BE2C (cell line): ENCODE data around the gene ACSF2.
"Not testable (repeated sequence)": the region's sequence is repeated elsewhere in the genome, so short reads cannot be mapped to it uniquely, and the experiment has no call there.

Source experiments
- DNase-seq: peaks from one replicate; pipeline ENCODE4 v3.0.0-alpha.2; 2020
- H3K27me3 ChIP-seq: fragments of 250-450 bp; sonication (Bioruptor Pico); 2 replicates; pipeline ENCODE4 v1.5.1; 2020; ENCODE audit warnings: mild to moderate bottlenecking
- H3K36me3 ChIP-seq: fragments of 250-450 bp; sonication (Bioruptor Pico); 2 replicates; pipeline ENCODE4 v1.5.1; 2020; ENCODE audit warnings: mild to moderate bottlenecking
- H3K4me1 ChIP-seq: fragments of 250-450 bp; sonication (Bioruptor Pico); 2 replicates; pipeline ENCODE4 v1.5.1; 2020
- H3K4me3 ChIP-seq: 2 replicates; pipeline ENCODE4 v1.5.1; 2011; ENCODE audit warnings: low read depth, low read length
- H3K9me3 ChIP-seq: fragments of 250-450 bp; sonication (Bioruptor Pico); 2 replicates; pipeline ENCODE4 v1.5.1; 2020
- TF ChIP-seq, protein P1 (sequence below): IDR thresholded peaks from 2 replicates; pipeline ENCODE4 v1.5.1; 2012; ENCODE audit warnings: mild to moderate bottlenecking, low read depth, low read length

Gene ACSF2

GRCh38 chr17:50406578-50406977 lies 19.4 kb upstream of the ACSF2 start:
- no peak for DNase-seq
- Histone ChIP-seq H3K9me3 (no peaks in the 10 kb centered on the region), H3K4me3 (no peak overlapping the region), H3K36me3 (no peaks in the 10 kb centered on the region), H3K4me1 (no peaks in the 10 kb centered on the region), H3K27me3 (peaks cover 23% of the 10 kb centered on the region)
- TF ChIP-seq, protein P1, sequence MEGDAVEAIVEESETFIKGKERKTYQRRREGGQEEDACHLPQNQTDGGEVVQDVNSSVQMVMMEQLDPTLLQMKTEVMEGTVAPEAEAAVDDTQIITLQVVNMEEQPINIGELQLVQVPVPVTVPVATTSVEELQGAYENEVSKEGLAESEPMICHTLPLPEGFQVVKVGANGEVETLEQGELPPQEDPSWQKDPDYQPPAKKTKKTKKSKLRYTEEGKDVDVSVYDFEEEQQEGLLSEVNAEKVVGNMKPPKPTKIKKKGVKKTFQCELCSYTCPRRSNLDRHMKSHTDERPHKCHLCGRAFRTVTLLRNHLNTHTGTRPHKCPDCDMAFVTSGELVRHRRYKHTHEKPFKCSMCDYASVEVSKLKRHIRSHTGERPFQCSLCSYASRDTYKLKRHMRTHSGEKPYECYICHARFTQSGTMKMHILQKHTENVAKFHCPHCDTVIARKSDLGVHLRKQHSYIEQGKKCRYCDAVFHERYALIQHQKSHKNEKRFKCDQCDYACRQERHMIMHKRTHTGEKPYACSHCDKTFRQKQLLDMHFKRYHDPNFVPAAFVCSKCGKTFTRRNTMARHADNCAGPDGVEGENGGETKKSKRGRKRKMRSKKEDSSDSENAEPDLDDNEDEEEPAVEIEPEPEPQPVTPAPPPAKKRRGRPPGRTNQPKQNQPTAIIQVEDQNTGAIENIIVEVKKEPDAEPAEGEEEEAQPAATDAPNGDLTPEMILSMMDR, result no peak

DNA sequence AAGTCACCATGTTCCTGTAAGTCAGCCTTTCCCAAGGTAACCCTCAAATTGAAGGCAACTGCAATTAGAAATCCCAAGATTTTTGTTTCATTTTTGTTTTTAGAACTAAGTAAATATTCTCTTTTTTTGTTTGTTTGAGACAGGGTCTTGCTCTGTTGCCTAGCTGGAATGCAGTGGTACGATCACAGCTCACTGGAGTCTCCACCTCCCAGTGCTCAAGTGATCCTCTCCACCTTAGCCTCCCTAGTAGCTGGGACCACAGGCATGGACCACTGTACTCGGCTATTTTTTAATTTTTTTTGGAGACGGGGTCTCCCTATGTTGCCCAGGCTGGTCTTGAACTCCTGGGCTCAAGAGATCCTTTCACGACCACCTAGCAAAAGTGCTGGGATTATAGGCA lies 18.1 kb upstream of the ACSF2 start:
- H3K27me3 ChIP-seq, result peaks cover 23% of the 10 kb centered on the region
- H3K4me3 ChIP-seq, result no peak overlapping the region
- H3K4me1 ChIP-seq, result no peaks in the 10 kb centered on the region
- TF ChIP-seq, protein P1, result no peak
- DNase-seq, result no peak
- H3K9me3 ChIP-seq, result 0 out of 2 replicates have a peak, but pooled peaks cover 5% of the 10 kb centered on the region
- H3K36me3 ChIP-seq, result no peaks in the 10 kb centered on the region

DNA sequence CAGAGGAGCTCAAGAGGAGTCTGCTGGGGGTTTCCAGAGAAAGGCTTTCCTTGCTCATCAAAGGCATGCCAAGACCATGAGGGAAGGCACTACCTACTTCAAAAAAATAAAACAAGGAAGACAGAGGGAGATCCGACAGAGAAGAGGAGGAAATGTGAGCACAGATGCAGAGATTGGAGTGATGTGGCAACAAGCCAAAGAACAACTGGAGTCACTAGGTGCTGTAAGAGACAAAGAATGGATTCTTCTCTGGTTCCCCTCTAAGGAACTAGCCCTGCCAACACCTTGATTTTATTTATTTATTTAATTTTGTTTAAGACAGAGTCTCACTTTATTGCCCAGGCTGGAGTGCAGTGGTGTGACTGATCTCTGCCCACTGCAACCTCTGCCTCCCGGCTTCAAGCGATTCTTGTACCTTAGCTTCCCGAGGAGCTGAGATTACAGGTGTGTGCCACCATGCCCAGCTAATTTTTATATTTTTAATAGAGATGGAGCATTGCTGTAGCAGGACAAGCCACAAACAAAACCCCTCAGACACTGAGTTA lies 13.8 kb upstream of the ACSF2 start:
- TF ChIP-seq, protein P1, result no peak

GRCh38 chr17:50414808-50415207 lies 11.2 kb upstream of the ACSF2 start:
- no peak for DNase-seq
- no peaks in the 10 kb centered on the region; the same call in 1 of the 2 replicates for H3K27me3 ChIP-seq
- TF ChIP-seq, protein P1, result no peak

More for the DNA sequence above, 13.8 kb upstream of the ACSF2 start:
- H3K4me1 ChIP-seq, result no peaks in the 10 kb centered on the region
- no peaks in the 10 kb centered on the region for H3K36me3 ChIP-seq
- no peak for DNase-seq
- H3K9me3 ChIP-seq, result 0 out of 2 replicates have a peak, but pooled peaks cover 5% of the 10 kb centered on the region
- no peaks in the 10 kb centered on the region; the same call in 1 of the 2 replicates for H3K27me3 ChIP-seq
- no peak overlapping the region for H3K4me3 ChIP-seq

DNA sequence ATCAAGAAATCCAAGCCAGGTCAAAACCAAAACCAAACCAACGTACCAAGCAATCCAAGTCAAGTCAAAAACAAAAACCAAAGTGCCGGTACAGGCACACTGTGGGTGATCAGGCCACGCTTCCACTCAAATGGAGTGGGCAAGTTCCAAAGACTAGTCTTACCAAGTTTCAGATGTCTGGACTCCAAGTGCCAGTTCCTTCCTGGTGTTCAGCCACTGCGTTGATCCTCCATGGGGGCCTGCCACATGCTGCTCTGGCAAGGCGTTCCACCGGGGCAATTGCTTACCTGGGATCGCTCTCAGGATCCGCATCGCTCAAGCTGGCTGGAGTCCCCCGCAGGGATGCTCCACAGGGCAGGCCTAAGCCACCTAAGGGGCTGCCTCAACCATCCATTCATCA lies 6.4 kb upstream of the ACSF2 start:
- not testable (repeated sequence) for H3K4me1 ChIP-seq, H3K27me3 ChIP-seq, H3K9me3 ChIP-seq, DNase-seq, H3K4me3 ChIP-seq, H3K36me3 ChIP-seq

More at GRCh38 chr17:50414808-50415207, 11.2 kb upstream of the ACSF2 start:
- Histone ChIP-seq H3K4me3 (no peak overlapping the region), H3K9me3 (0 out of 2 replicates have a peak, but pooled peaks cover 5% of the 10 kb centered on the region), H3K36me3 (no peaks in the 10 kb centered on the region), H3K4me1 (no peaks in the 10 kb centered on the region)

- H3K36me3 ChIP-seq, result no peaks in the 10 kb centered on the region
- H3K4me1 ChIP-seq, result no peaks in the 10 kb centered on the region
- no peak for DNase-seq
- H3K4me3 ChIP-seq, result no peak overlapping the region
- TF ChIP-seq, protein P1, result no peak
- no peaks in the 10 kb centered on the region for H3K9me3 ChIP-seq
- no peaks in the 10 kb centered on the region for H3K27me3 ChIP-seq
These were observed 5.5 kb upstream of the ACSF2 start for GRCh38 chr17:50420419-50421112.
